ENCODE measurements around the gene PDZRN4.

PDZRN4 gene

GRCh38 chr12:41619705-41620104 is 431.6 kb downstream of the PDZRN4 start:
- H3K4me3 ChIP-seq (ENCODE audit: low read depth, low read length), result no peak overlapping the region

- H3K4me3 ChIP-seq (ENCODE audit: low read depth, low read length), result no peak overlapping the region
These were observed 433.2 kb downstream of the PDZRN4 start for GRCh38 chr12:41621291-41621690.
